ENCODE results near the gene NAALADL2. TPM values are rescaled to one million over a fixed set of nuclear protein-coding genes. Genes with fewer than 3 reads are reported as not detected.

Gene NAALADL2
- total and polyA plus RNA-seq, 9 of the 15 experiments (the other 6 are each of a cell fraction or from before 2014, with no cell fraction given): 0.29 to 1.1 (median 0.79) TPM; not detected in 1

DNA sequence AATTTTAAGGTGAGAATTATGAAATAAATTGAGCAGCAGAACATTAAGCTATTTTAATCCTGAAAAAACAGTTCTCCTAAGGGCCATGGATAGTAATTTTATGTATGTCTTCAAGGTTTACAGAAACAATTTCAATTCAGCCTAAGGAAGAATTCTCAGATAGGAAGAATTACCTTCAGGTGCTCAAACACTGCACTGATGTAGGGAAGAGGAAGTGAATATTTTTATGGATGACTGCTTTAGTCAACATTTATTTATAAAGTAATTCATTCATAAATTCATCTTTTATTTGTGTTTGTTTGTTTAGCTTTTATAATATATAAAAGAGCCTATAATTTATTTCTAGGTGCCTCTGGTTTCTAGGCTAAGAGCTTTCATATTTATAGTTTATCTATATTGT, 620.7 kb downstream of the NAALADL2 start (continued):
- TF ChIP-seq, protein P1, sequence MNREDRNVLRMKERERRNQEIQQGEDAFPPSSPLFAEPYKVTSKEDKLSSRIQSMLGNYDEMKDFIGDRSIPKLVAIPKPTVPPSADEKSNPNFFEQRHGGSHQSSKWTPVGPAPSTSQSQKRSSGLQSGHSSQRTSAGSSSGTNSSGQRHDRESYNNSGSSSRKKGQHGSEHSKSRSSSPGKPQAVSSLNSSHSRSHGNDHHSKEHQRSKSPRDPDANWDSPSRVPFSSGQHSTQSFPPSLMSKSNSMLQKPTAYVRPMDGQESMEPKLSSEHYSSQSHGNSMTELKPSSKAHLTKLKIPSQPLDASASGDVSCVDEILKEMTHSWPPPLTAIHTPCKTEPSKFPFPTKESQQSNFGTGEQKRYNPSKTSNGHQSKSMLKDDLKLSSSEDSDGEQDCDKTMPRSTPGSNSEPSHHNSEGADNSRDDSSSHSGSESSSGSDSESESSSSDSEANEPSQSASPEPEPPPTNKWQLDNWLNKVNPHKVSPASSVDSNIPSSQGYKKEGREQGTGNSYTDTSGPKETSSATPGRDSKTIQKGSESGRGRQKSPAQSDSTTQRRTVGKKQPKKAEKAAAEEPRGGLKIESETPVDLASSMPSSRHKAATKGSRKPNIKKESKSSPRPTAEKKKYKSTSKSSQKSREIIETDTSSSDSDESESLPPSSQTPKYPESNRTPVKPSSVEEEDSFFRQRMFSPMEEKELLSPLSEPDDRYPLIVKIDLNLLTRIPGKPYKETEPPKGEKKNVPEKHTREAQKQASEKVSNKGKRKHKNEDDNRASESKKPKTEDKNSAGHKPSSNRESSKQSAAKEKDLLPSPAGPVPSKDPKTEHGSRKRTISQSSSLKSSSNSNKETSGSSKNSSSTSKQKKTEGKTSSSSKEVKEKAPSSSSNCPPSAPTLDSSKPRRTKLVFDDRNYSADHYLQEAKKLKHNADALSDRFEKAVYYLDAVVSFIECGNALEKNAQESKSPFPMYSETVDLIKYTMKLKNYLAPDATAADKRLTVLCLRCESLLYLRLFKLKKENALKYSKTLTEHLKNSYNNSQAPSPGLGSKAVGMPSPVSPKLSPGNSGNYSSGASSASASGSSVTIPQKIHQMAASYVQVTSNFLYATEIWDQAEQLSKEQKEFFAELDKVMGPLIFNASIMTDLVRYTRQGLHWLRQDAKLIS (CRISPR knock-in tag; IDR thresholded peaks at IDR 0.05): no peak
- TF ChIP-seq MED1 (CRISPR knock-in tag; IDR thresholded peaks at IDR 0.05; ENCODE audit: borderline replicate concordance) (no peak), ZNF133 (CRISPR knock-in tag; IDR thresholded peaks at IDR 0.05) (no peak), ILK (tag; IDR thresholded peaks at IDR 0.05; ENCODE audit: borderline replicate concordance, low read depth) (no peak)
- TF ChIP-seq, protein P2, sequence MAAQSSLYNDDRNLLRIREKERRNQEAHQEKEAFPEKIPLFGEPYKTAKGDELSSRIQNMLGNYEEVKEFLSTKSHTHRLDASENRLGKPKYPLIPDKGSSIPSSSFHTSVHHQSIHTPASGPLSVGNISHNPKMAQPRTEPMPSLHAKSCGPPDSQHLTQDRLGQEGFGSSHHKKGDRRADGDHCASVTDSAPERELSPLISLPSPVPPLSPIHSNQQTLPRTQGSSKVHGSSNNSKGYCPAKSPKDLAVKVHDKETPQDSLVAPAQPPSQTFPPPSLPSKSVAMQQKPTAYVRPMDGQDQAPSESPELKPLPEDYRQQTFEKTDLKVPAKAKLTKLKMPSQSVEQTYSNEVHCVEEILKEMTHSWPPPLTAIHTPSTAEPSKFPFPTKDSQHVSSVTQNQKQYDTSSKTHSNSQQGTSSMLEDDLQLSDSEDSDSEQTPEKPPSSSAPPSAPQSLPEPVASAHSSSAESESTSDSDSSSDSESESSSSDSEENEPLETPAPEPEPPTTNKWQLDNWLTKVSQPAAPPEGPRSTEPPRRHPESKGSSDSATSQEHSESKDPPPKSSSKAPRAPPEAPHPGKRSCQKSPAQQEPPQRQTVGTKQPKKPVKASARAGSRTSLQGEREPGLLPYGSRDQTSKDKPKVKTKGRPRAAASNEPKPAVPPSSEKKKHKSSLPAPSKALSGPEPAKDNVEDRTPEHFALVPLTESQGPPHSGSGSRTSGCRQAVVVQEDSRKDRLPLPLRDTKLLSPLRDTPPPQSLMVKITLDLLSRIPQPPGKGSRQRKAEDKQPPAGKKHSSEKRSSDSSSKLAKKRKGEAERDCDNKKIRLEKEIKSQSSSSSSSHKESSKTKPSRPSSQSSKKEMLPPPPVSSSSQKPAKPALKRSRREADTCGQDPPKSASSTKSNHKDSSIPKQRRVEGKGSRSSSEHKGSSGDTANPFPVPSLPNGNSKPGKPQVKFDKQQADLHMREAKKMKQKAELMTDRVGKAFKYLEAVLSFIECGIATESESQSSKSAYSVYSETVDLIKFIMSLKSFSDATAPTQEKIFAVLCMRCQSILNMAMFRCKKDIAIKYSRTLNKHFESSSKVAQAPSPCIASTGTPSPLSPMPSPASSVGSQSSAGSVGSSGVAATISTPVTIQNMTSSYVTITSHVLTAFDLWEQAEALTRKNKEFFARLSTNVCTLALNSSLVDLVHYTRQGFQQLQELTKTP (IDR thresholded peaks at IDR 0.05; ENCODE audit: low read depth in 1 of 2, partially characterized antibody in 2 of 2): no peak
